HepG2 (cell line): ENCODE results near the gene TRMT2A. TPM values are rescaled to one million over a fixed set of nuclear protein-coding genes. Genes with fewer than 3 reads are reported as not detected.

ENCODE experiments used
- ATAC-seq: fragments of 200-7000 bp; cut with Tn5 transposase; 3 replicates; pipeline ENCODE4 v1.9.1; 2020; ENCODE audit warnings: mild to moderate bottlenecking, moderate library complexity
- BruUV-seq: library from RNA; stranded (reverse); fragments of 400-500 nt; replicated peaks from 2 replicates; lab custom pipeline; 2021; lab: Mats Ljungman, UMichigan
- CTCF ChIA-PET: fragments of 300-600 bp; formaldehyde crosslinking; extraction: SDS; loops from one replicate; lab custom pipeline; 2021; ENCODE audit warnings: low total read pairs, inconsistent platforms, low intra/inter-chr PET ratio; lab: Yijun Ruan, JAX
- POLR2A ChIA-PET: fragments of 350-600 bp; sonication (Branson Sonifier 250); formaldehyde crosslinking; loops from one replicate; lab custom pipeline; 2020; ENCODE audit warnings: antibody characterized with exemption, inconsistent platforms; lab: Yijun Ruan, JAX
- DNase-seq: peaks from one replicate; pipeline ENCODE4 v3.0.0-alpha.2; 2015; ENCODE audit warnings: low spot score
- FAIRE-seq: peaks from 3 replicates; lab custom pipeline; 2011; peaks lifted over from hg19 to GRCh38; lab: Jason Lieb, UNC
- H2AFZ ChIP-seq: one replicate; pipeline ENCODE4 v1.6.1; 2011; ENCODE audit warnings: low read length, inconsistent platforms
- H3K27ac ChIP-seq: fragments of 300-600 bp; 3 replicates; pipeline ENCODE4 v1.8.0; 2011; ENCODE audit warnings: mixed run types, mild to moderate bottlenecking, mixed read lengths, low read length, inconsistent platforms; ENCODE audit not compliant: insufficient read depth; ENCODE audit errors: extremely low read length
- H3K27me3 ChIP-seq, 2 experiments: fragments of 200-600 bp in 1 of 2; 2 replicates in 1 of 2; 3 replicates in 1 of 2; pipeline versions ENCODE4 v1.6.0 to v1.8.0; 2011; ENCODE audit warnings: low read length in 2 of 2, mild to moderate bottlenecking in 2 of 2, moderate library complexity in 2 of 2, inconsistent platforms in 1 of 2; ENCODE audit not compliant: insufficient read depth in 2 of 2, control insufficient read depth in 1 of 2
- H3K36me3 ChIP-seq, 2 experiments: fragments of 200-600 bp in 1 of 2; replicated peaks in 1 of 2; 2 replicates in 1 of 2; 3 replicates in 1 of 2; pipeline versions ENCODE4 v1.5.1 to v1.8.0; 2011; ENCODE audit warnings: low read length in 2 of 2, inconsistent platforms in 1 of 2; ENCODE audit not compliant: insufficient read depth in 2 of 2, control insufficient read depth in 1 of 2
- H3K4me1 ChIP-seq: 2 replicates; pipeline ENCODE4 v1.5.1; 2012; ENCODE audit warnings: low read length, inconsistent platforms; ENCODE audit not compliant: insufficient read depth
- H3K4me2 ChIP-seq: 2 replicates; pipeline ENCODE4 v1.6.0; 2011; ENCODE audit warnings: low read depth, low read length, inconsistent platforms
- H3K4me3 ChIP-seq, 3 experiments: fragments of 200-600 bp in 1 of 3; sonication (generic), shearing (Covaris generic) in 1 of 3; replicated peaks in 1 of 3; 2 replicates each; pipeline ENCODE4 v1.5.1; 2011 to 2016; ENCODE audit warnings: low read length in 3 of 3, inconsistent platforms in 2 of 3, low read depth in 2 of 3, mild to moderate bottlenecking in 2 of 3, control low read depth in 1 of 3, mixed read lengths in 1 of 3; ENCODE audit not compliant: insufficient read depth in 1 of 3
- H3K79me2 ChIP-seq: one replicate; pipeline ENCODE4 v1.6.1; 2011; ENCODE audit warnings: low read length, inconsistent platforms; ENCODE audit not compliant: insufficient read depth
- H3K9ac ChIP-seq: 2 replicates; pipeline ENCODE4 v1.6.0; 2011; ENCODE audit warnings: mild to moderate bottlenecking, low read depth, low read length, inconsistent platforms; ENCODE audit not compliant: insufficient read depth
- H3K9me3 ChIP-seq: 2 replicates; pipeline ENCODE4 v1.5.1; 2012; ENCODE audit warnings: mild to moderate bottlenecking, low read length
- H4K20me1 ChIP-seq: 2 replicates; pipeline ENCODE4 v1.6.0; 2011; ENCODE audit warnings: inconsistent platforms, mild to moderate bottlenecking, low read length, moderate library complexity; ENCODE audit not compliant: insufficient read depth
- BORCS8-MEF2B ChIP-seq: sonication (generic); formaldehyde crosslinking; IDR thresholded peaks from 2 replicates; pipeline ENCODE4 v1.8.0; 2022; ENCODE audit warnings: mild to moderate bottlenecking, missing genetic modification reagents
- FOXO1 ChIP-seq: sonication (generic); formaldehyde crosslinking; IDR thresholded peaks from 2 replicates; pipeline ENCODE4 v1.4.0; 2020; ENCODE audit warnings: missing genetic modification reagents
- ZNF329 ChIP-seq: sonication (generic); formaldehyde crosslinking; IDR thresholded peaks from 2 replicates; pipeline ENCODE4 v1.9.0; 2021; ENCODE audit warnings: low read depth, mild to moderate bottlenecking, missing genetic modification reagents
- WGBS: methylation state at CpG from one replicate; pipeline ENCODE4 v1.1.6; 2017; ENCODE audit warnings: low lambda C conversion rate; 5-methylcytosine and 5-hydroxymethylcytosine counted together
- in situ Hi-C: cut with HindIII; loops from 2 replicates; pipeline ENCODE4 v1.10.0; 2017; ENCODE audit warnings: low pct_unique_long_range_greater_than_20kb; ENCODE audit not compliant: extremely low pct_ligation_motif_present
- intact Hi-C: fragments of 100-400 bp; cut with micrococcal nuclease; formaldehyde crosslinking; loops from one replicate; pipeline ENCODE4 v1.10.0; 2022; ENCODE audit not compliant: unreplicated experiment
- polyA plus RNA-seq, 8 experiments: library from polyadenylated mRNA; depleted of rRNA in 3 of 8; stranded (reverse) in 7 of 8; unstranded in 1 of 8; fragments of >200 nt; fragmentation: Illumina TruSeq in 4 of 8; extraction: Trizol in 4 of 8; gene quantifications; 2 replicates each; pipeline versions ENCODE4 v1.2.1 to v1.2.3, GENCODE V29; 2011 to 2016; ENCODE audit warnings: low read depth in 4 of 8, missing spikeins in 1 of 8, mixed read lengths in 1 of 8; ENCODE audit not compliant: insufficient read depth in 1 of 8
- total RNA-seq, 5 experiments: library from RNA; depleted of rRNA; stranded (reverse); fragments of >200 nt; fragmentation: Illumina TruSeq; extraction: Trizol; gene quantifications; 2 replicates each; pipeline ENCODE4 v1.2.3, GENCODE V29; 2016; ENCODE audit warnings: low read depth in 1 of 5
- TF ChIP-seq, protein P1 (sequence below): sonication (generic); formaldehyde crosslinking; IDR thresholded peaks from 2 replicates; pipeline ENCODE4 v1.4.0; 2020; ENCODE audit warnings: missing genetic modification reagents

The TRMT2A gene
- total and polyA plus RNA-seq, 2 of the 13 experiments (the other 11 are each of a cell fraction or from before 2014, with no cell fraction given), result 24.0 to 30.3 TPM

DNA sequence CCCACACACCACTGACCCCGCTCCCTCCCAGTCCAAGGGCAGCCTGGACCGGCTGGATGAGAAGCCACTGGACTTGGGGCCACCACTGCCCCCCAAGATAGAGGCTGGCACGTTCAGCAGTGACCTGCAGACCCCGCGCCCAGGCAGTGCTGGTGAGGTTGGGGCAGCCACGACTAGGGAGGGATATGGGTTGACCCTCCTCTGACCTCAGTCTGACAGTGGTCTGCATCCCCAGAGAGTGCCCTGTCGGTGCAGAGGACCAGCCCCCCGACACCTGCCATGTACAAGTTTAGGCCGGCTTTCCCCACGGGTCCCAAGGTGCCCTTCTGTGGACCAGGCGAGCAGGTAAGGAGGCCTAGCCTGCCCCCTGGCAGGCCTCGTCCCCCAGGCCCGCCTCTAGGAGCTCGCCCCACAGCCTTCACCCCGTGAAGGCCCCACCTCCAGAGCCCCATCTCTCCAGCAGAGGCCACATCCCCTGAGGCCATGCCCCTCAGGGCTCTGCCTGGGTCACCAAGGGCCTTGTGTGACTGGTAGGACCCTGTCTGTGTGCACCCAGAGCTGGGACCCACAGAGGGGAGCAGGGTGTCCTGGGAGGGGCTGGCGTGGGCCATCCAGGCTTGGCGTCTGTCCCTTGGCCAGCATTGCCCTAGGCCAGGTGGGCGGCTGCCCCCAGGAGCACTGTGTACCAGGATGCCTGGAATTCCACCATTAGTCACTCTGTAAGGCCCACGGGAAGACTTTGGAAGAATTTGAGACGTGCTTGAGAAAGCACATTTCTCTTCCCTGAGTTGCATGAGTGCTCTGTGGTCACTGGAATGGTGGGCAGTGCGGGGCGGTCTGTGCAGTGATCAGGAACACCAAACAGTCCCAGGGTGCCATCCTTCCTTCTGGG, 24.4 kb upstream of the TRMT2A start:
- BruUV-seq, result no TSS peak
- Histone ChIP-seq H3K27me3 (no peaks in the 10 kb centered on the region), H4K20me1 (0 out of 2 replicates have a peak, but pooled peaks cover 6% of the 10 kb centered on the region), H2AFZ (no peak overlapping the region), H3K9ac (no peak overlapping the region), H3K4me3 (no peak overlapping the region), H3K36me3 (peaks cover 1 to 5% of the 10 kb centered on the region in 2 experiments; a peak in 2 of 5 replicates), H3K4me2 (no peak overlapping the region), H3K27ac (no peak overlapping the region), H3K4me1 (no peaks in the 10 kb centered on the region), H3K79me2 (peaks cover 2% of the 10 kb centered on the region), H3K9me3 (no peaks in the 10 kb centered on the region)
- TF ChIP-seq BORCS8-MEF2B (CRISPR knock-in tag) (no peak), FOXO1 (CRISPR knock-in tag) (no peak)
- FAIRE-seq (no peak), ATAC-seq (no peak), DNase-seq (no peak)
- ChIA-PET CTCF (no interaction called here), POLR2A (no interaction called here)
- in situ Hi-C loops, result no loop called here
- 92% methylated on average over 6 of the region's 22 CpGs for WGBS
- intact Hi-C loops, result no loop called here

GRCh38 chr22:20140521-20140964, 23.5 kb upstream of the TRMT2A start:
- ATAC-seq, result no peak
- intact Hi-C loops (no loop called here), in situ Hi-C loops (no loop called here)
- H3K79me2 ChIP-seq, result peaks cover 6% of the 10 kb centered on the region
- no peak for FAIRE-seq
- no peak overlapping the region for H3K9ac ChIP-seq
- POLR2A ChIA-PET, result no interaction called here
- no peak overlapping the region for H2AFZ ChIP-seq
- H3K36me3 ChIP-seq, result peaks cover 1 to 5% of the 10 kb centered on the region in 2 experiments; a peak in 2 of 5 replicates
- no peak for DNase-seq
- H3K4me3 ChIP-seq, result no peak overlapping the region
- 0 out of 2 replicates have a peak, but pooled peaks cover 6% of the 10 kb centered on the region for H4K20me1 ChIP-seq
- no peaks in the 10 kb centered on the region for H3K9me3 ChIP-seq
- 80% methylated on average over 1 of the region's 17 CpGs for WGBS
- H3K4me2 ChIP-seq, result no peak overlapping the region
- H3K27ac ChIP-seq, result no peak overlapping the region
- no peak for TF ChIP-seq ZNF329 (CRISPR knock-in tag)
- TF ChIP-seq, protein P1, sequence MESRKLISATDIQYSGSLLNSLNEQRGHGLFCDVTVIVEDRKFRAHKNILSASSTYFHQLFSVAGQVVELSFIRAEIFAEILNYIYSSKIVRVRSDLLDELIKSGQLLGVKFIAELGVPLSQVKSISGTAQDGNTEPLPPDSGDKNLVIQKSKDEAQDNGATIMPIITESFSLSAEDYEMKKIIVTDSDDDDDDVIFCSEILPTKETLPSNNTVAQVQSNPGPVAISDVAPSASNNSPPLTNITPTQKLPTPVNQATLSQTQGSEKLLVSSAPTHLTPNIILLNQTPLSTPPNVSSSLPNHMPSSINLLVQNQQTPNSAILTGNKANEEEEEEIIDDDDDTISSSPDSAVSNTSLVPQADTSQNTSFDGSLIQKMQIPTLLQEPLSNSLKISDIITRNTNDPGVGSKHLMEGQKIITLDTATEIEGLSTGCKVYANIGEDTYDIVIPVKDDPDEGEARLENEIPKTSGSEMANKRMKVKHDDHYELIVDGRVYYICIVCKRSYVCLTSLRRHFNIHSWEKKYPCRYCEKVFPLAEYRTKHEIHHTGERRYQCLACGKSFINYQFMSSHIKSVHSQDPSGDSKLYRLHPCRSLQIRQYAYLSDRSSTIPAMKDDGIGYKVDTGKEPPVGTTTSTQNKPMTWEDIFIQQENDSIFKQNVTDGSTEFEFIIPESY (CRISPR knock-in tag), result peak; percentile 88
- CTCF ChIA-PET, result no interaction called here
- no TSS peak for BruUV-seq
- H3K4me1 ChIP-seq, result no peaks in the 10 kb centered on the region
- H3K27me3 ChIP-seq, result no peaks in the 10 kb centered on the region
